ENCODE data around the gene COL4A3. TPM values are rescaled to one million over a fixed set of nuclear protein-coding genes. Genes with fewer than 3 reads are reported as not detected.

The COL4A3 gene
- total and polyA plus RNA-seq, 8 donors = under 0.01 to 2.9 (median 0.90) TPM

DNA sequence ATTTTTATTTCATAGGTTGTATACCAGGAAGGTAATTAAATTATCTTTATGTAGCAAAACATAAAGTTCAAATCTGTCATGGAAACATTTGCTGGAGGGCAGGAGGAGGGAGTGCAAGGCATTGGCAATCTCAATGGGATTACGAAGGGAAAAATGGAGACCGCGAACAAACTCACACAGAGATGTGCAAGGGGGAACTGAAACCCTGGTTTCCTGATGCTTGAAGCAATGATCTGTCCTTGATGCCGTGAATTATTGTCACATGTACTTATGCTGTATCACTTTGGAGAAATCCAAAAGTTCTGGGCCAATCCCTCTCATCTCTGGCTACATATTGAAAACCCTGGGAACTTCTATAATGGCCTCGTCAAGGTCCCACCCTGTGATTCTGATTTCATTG, 95.6 kb downstream of the COL4A3 start:
- Histone ChIP-seq H3K27me3 (no peaks in the 10 kb centered on the region), H3K4me3 (no peak overlapping the region), H3K9me3 (peaks cover 0 to 6% (median 0%) of the 10 kb centered on the region in 4 donors), H3K27ac (no peak overlapping the region), H3K4me1 (no peaks in the 10 kb centered on the region), H3K36me3 (peaks cover 0 to 18% (median 3%) of the 10 kb centered on the region in 4 donors)
- 91 to 95% (median 92%) methylated on average over 5 of the region's 5 CpGs for WGBS, 5 donors
- TF ChIP-seq, protein P1, sequence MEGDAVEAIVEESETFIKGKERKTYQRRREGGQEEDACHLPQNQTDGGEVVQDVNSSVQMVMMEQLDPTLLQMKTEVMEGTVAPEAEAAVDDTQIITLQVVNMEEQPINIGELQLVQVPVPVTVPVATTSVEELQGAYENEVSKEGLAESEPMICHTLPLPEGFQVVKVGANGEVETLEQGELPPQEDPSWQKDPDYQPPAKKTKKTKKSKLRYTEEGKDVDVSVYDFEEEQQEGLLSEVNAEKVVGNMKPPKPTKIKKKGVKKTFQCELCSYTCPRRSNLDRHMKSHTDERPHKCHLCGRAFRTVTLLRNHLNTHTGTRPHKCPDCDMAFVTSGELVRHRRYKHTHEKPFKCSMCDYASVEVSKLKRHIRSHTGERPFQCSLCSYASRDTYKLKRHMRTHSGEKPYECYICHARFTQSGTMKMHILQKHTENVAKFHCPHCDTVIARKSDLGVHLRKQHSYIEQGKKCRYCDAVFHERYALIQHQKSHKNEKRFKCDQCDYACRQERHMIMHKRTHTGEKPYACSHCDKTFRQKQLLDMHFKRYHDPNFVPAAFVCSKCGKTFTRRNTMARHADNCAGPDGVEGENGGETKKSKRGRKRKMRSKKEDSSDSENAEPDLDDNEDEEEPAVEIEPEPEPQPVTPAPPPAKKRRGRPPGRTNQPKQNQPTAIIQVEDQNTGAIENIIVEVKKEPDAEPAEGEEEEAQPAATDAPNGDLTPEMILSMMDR (IDR thresholded peaks at IDR 0.05) = no peak
- TF ChIP-seq POLR2A (IDR thresholded peaks at IDR 0.05) (no peak), EP300 (IDR thresholded peaks at IDR 0.05) (no peak), POLR2AphosphoS5 (IDR thresholded peaks at IDR 0.05) (no peak)
- DNase-seq = no peak
- intact Hi-C loops (cut with DNase I; ENCODE audit: low total_unique reads) = no loop called here

DNA sequence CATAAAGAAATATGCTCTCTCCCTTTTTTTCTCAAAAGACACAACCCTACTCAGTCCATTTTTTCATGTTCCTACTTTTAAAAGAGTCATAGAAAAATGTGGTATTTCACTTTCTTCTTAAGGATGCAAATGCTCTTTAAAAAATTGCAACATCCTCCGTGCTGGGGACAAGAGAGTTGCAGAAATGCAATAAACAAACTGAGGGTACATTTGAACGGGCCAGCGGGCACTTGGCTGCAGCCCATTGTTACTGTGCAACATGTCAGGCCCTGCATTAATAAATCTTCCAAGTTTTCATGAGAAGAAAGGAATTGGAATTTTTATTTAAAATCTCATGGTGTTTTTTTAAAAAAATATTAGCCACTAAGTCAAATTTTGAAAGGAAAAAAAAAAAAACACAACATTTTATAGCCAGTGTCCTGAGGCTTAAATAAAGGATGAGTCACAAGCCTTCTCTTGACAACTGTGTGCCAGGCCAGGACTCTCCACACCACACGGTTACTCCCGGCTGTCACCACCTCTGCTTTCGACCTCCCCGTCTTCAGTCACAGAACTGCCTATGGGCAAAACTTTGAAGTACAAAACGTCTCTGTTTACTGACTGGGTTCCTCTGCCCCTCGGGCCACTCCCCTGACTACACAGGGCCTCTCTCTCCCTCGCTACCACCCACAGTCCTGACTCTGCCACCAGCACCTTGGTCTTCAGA, 103.1 kb downstream of the COL4A3 start:
- H3K9me3 ChIP-seq = no peaks in the 10 kb centered on the region
- H3K4me3 ChIP-seq = no peak overlapping the region
- H3K36me3 ChIP-seq = no peaks in the 10 kb centered on the region
- H3K4me1 ChIP-seq = no peaks in the 10 kb centered on the region
- intact Hi-C loops (cut with DNase I; ENCODE audit: low total_unique reads) = no loop called here
- no peak for DNase-seq
- TF ChIP-seq POLR2AphosphoS5 (IDR thresholded peaks at IDR 0.05) (no peak), EP300 (IDR thresholded peaks at IDR 0.05) (no peak), POLR2A (IDR thresholded peaks at IDR 0.05) (no peak)
- H3K27me3 ChIP-seq = no peaks in the 10 kb centered on the region
- no peak overlapping the region for H3K27ac ChIP-seq
- WGBS, 5 donors = 69 to 81% (median 71%) methylated on average over 10 of the region's 10 CpGs

- no peaks in the 10 kb centered on the region for H3K9me3 ChIP-seq
- TF ChIP-seq POLR2A (IDR thresholded peaks at IDR 0.05) (no peak), POLR2AphosphoS5 (IDR thresholded peaks at IDR 0.05) (no peak), EP300 (IDR thresholded peaks at IDR 0.05) (no peak)
- TF ChIP-seq, protein P1 (IDR thresholded peaks at IDR 0.05) = no peak
- intact Hi-C loops (cut with DNase I; ENCODE audit: low total_unique reads) = no loop called here
- DNase-seq = peak in 1 of 2 donors; percentile 18
- H3K27ac ChIP-seq = no peak overlapping the region
- no peaks in the 10 kb centered on the region for H3K4me1 ChIP-seq
- no peak overlapping the region for H3K4me3 ChIP-seq
- H3K36me3 ChIP-seq = no peaks in the 10 kb centered on the region
- H3K27me3 ChIP-seq = no peaks in the 10 kb centered on the region
Observed at GRCh38 chr2:227280895-227281294, 116.5 kb downstream of the COL4A3 start.

- DNase-seq = no peak
- intact Hi-C loops (cut with DNase I; ENCODE audit: low total_unique reads) = no loop called here
- no peaks in the 10 kb centered on the region for H3K36me3 ChIP-seq
- H3K4me3 ChIP-seq = no peak overlapping the region
- no peak overlapping the region for H3K27ac ChIP-seq
- no peaks in the 10 kb centered on the region for H3K4me1 ChIP-seq
- TF ChIP-seq POLR2A (IDR thresholded peaks at IDR 0.05) = no peak
- TF ChIP-seq EP300 (IDR thresholded peaks at IDR 0.05) = no peak
- TF ChIP-seq POLR2AphosphoS5 (IDR thresholded peaks at IDR 0.05) = no peak
- TF ChIP-seq, protein P1 (IDR thresholded peaks at IDR 0.05) = no peak
- H3K27me3 ChIP-seq = no peaks in the 10 kb centered on the region
- H3K9me3 ChIP-seq = no peaks in the 10 kb centered on the region
- WGBS, 5 donors = 88 to 94% (median 93%) methylated on average over 6 of the region's 6 CpGs
Observed at GRCh38 chr2:227285741-227286236, 121.4 kb downstream of the COL4A3 start.

DNA sequence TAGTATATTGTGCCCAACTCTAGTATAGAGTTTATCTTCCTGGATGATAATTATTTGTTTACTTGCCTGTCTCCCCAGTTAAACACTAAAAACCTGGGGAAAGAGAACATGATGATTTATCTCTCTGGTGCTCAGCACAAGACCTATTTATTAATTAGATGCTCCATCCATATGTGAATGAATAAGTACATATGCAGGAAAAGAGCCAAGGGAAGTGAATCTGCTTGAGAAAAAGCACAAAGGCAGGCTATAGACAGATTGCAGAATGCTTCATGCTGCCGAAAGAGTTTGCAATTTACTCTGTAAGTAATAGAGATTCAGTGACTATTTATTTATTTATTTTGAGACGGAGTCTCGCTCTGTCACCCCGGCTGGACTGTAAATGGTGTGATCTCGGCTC, 123.3 kb downstream of the COL4A3 start:
- Histone ChIP-seq H3K4me1 (no peaks in the 10 kb centered on the region), H3K9me3 (no peaks in the 10 kb centered on the region), H3K27me3 (no peaks in the 10 kb centered on the region), H3K36me3 (no peaks in the 10 kb centered on the region), H3K27ac (no peak overlapping the region), H3K4me3 (no peak overlapping the region)
- 80 to 88% (median 86%) methylated on average over 5 of the region's 5 CpGs for WGBS, 5 donors
- intact Hi-C loops (cut with DNase I; ENCODE audit: low total_unique reads) = no loop called here
- TF ChIP-seq POLR2AphosphoS5 (IDR thresholded peaks at IDR 0.05) (no peak), EP300 (IDR thresholded peaks at IDR 0.05) (no peak), POLR2A (IDR thresholded peaks at IDR 0.05) (no peak)
- TF ChIP-seq, protein P1 (IDR thresholded peaks at IDR 0.05) = no peak
- DNase-seq = no peak

Measured in stomach (tissue), 9 donors.